Liver (tissue), 3 donors: Measurements from ENCODE around the gene NDUFV3.
"Not testable (repeated sequence)": the region's sequence is repeated elsewhere in the genome, so short reads cannot be mapped to it uniquely, and the experiment has no call there.

Source experiments
- ATF3 ChIP-seq: IDR thresholded peaks from 2 replicates; pipeline ENCODE4 v1.6.1; 2016; ENCODE audit warnings: antibody characterized with exemption
- CTCF ChIP-seq: fragments of 150-350 bp; IDR thresholded peaks from 2 replicates; pipeline ENCODE4 v1.5.1; 2017; ENCODE audit warnings: improper control_type of control experiment, low read depth, low read length; ENCODE audit not compliant: missing input control
- EGR1 ChIP-seq, 2 donors: IDR thresholded peaks; 2 replicates each; pipeline ENCODE4 v1.6.1; 2016 to 2018; ENCODE audit warnings: antibody characterized with exemption in 2 of 2, low read depth in 2 of 2
- FOXA1 ChIP-seq: IDR thresholded peaks from 2 replicates; pipeline ENCODE4 v1.6.1; 2016; ENCODE audit warnings: antibody characterized with exemption
- GABPA ChIP-seq, 2 donors: IDR thresholded peaks in 1 of 2; conservative IDR thresholded peaks in 1 of 2; 2 replicates each; pipeline ENCODE4 v1.6.1; 2016; ENCODE audit warnings: antibody characterized with exemption in 2 of 2, mild to moderate bottlenecking in 1 of 2, moderate library complexity in 1 of 2
- HNF4G ChIP-seq: IDR thresholded peaks from 2 replicates; pipeline ENCODE4 v1.6.1; 2016; ENCODE audit warnings: antibody characterized with exemption
- JUND ChIP-seq, 2 donors: IDR thresholded peaks; 2 replicates each; pipeline ENCODE4 v1.6.1; 2016; ENCODE audit warnings: antibody characterized with exemption in 2 of 2
- MAX ChIP-seq: IDR thresholded peaks from 2 replicates; pipeline ENCODE4 v1.6.1; 2016; ENCODE audit warnings: antibody characterized with exemption
- NR2F2 ChIP-seq: IDR thresholded peaks from 2 replicates; pipeline ENCODE4 v1.6.1; 2016; ENCODE audit warnings: antibody characterized with exemption
- RAD21 ChIP-seq, 2 donors: IDR thresholded peaks; 2 replicates each; pipeline ENCODE4 v1.6.1; 2016; ENCODE audit warnings: antibody characterized with exemption in 2 of 2, mild to moderate bottlenecking in 2 of 2
- REST ChIP-seq: IDR thresholded peaks from 2 replicates; pipeline ENCODE4 v1.6.1; 2016; ENCODE audit warnings: antibody characterized with exemption, mild to moderate bottlenecking
- SP1 ChIP-seq: IDR thresholded peaks from 2 replicates; pipeline ENCODE4 v1.6.1; 2018; ENCODE audit warnings: antibody characterized with exemption, mild to moderate bottlenecking
- TAF1 ChIP-seq: conservative IDR thresholded peaks from 2 replicates; pipeline ENCODE4 v1.6.1; 2016; ENCODE audit warnings: antibody characterized with exemption, mild to moderate bottlenecking
- YY1 ChIP-seq: IDR thresholded peaks from 2 replicates; pipeline ENCODE4 v1.6.1; 2016; ENCODE audit warnings: antibody characterized with exemption, mild to moderate bottlenecking
- donor health status: healthy.
- donor health status: healthy.

GRCh38 chr21:42932378-42933136 lies 39.4 kb downstream of the NDUFV3 start:
- not testable (repeated sequence) for TF ChIP-seq CTCF; RAD21 (IDR thresholded peaks at IDR 0.05); ATF3; REST; EGR1 (IDR thresholded peaks at IDR 0.05; ENCODE audit: low read depth in 2 of 2); GABPA (IDR thresholded peaks at IDR 0.05 in 1 of 2, conservative IDR thresholded peaks at IDR 0.05 in 1 of 2); YY1; SP1; NR2F2; JUND (IDR thresholded peaks at IDR 0.05); MAX; FOXA1; HNF4G; TAF1
